WERI-Rb-1 (cell line): ENCODE measurements around the gene MFSD12.

ENCODE experiments used
- DNase-seq: peaks from one replicate; pipeline ENCODE4 v3.0.0-alpha.2; 2020
- H3K27ac ChIP-seq: fragments of 250-450 bp; sonication (Bioruptor Pico); 2 replicates; pipeline ENCODE4 v1.5.1; 2020; ENCODE audit warnings: mild to moderate bottlenecking, moderate library complexity
- H3K27me3 ChIP-seq: fragments of 250-450 bp; sonication (Bioruptor Pico); 2 replicates; pipeline ENCODE4 v1.5.1; 2021; ENCODE audit warnings: mild to moderate bottlenecking, low read depth, moderate library complexity; ENCODE audit not compliant: insufficient read depth, severe bottlenecking
- H3K36me3 ChIP-seq: fragments of 250-450 bp; sonication (Bioruptor Pico); 2 replicates; pipeline ENCODE4 v1.5.1; 2020; ENCODE audit warnings: mild to moderate bottlenecking, moderate library complexity
- H3K4me3 ChIP-seq: 2 replicates; pipeline ENCODE4 v1.5.1; 2011; ENCODE audit warnings: low read depth, mild to moderate bottlenecking, control low read depth, low read length
- H3K9me3 ChIP-seq: fragments of 250-450 bp; sonication (Bioruptor Pico); 2 replicates; pipeline ENCODE4 v1.5.1; 2021; ENCODE audit warnings: mild to moderate bottlenecking, moderate library complexity; ENCODE audit not compliant: severe bottlenecking
- CTCF ChIP-seq: IDR thresholded peaks from 2 replicates; pipeline ENCODE4 v1.5.1; 2011; ENCODE audit warnings: low read depth, mild to moderate bottlenecking, control low read depth, inconsistent platforms, low read length

The MFSD12 gene

GRCh38 chr19:3535563-3535965 lies 21.8 kb downstream of the MFSD12 start:
- H3K9me3 ChIP-seq, result no peaks in the 10 kb centered on the region
- H3K4me3 ChIP-seq, result no peak overlapping the region
- H3K27ac ChIP-seq, result no peak overlapping the region
- H3K27me3 ChIP-seq, result no peaks in the 10 kb centered on the region
- H3K36me3 ChIP-seq, result peaks cover 77% of the 10 kb centered on the region
- no peak for TF ChIP-seq CTCF
- no peak for DNase-seq

GRCh38 chr19:3535235-3535535 lies 22.2 kb downstream of the MFSD12 start:
- no peaks in the 10 kb centered on the region for H3K27me3 ChIP-seq
- H3K4me3 ChIP-seq, result no peak overlapping the region
- H3K27ac ChIP-seq, result no peak overlapping the region
- peaks cover 78% of the 10 kb centered on the region for H3K36me3 ChIP-seq
- no peak for TF ChIP-seq CTCF
- no peaks in the 10 kb centered on the region for H3K9me3 ChIP-seq
- no peak for DNase-seq

- no peak for DNase-seq
- Histone ChIP-seq H3K27ac (no peak overlapping the region), H3K36me3 (peaks cover 76% of the 10 kb centered on the region), H3K4me3 (no peak overlapping the region), H3K27me3 (no peaks in the 10 kb centered on the region), H3K9me3 (no peaks in the 10 kb centered on the region)
- TF ChIP-seq CTCF, result no peak
These were observed 22.8 kb downstream of the MFSD12 start for GRCh38 chr19:3534375-3535234.

- peaks cover 72% of the 10 kb centered on the region for H3K36me3 ChIP-seq
- H3K4me3 ChIP-seq, result no peak overlapping the region
- H3K9me3 ChIP-seq, result no peaks in the 10 kb centered on the region
- no peaks in the 10 kb centered on the region for H3K27me3 ChIP-seq
- DNase-seq, result no peak
- H3K27ac ChIP-seq, result no peak overlapping the region
- no peak for TF ChIP-seq CTCF
These were observed 23.7 kb downstream of the MFSD12 start for GRCh38 chr19:3533563-3534216.

GRCh38 chr19:3533033-3533432 lies 24.4 kb downstream of the MFSD12 start:
- Histone ChIP-seq H3K9me3 (no peaks in the 10 kb centered on the region), H3K27me3 (no peaks in the 10 kb centered on the region), H3K36me3 (peaks cover 72% of the 10 kb centered on the region), H3K27ac (no peak overlapping the region), H3K4me3 (no peak overlapping the region)
- DNase-seq, result no peak
- no peak for TF ChIP-seq CTCF
